Endometrial microvascular endothelial cells (primary cell): Measurements from ENCODE around the gene NDE1. TPM values are rescaled to one million over a fixed set of nuclear protein-coding genes. Genes with fewer than 3 reads are reported as not detected.
"Not testable (repeated sequence)": the region's sequence is repeated elsewhere in the genome, so short reads cannot be mapped to it uniquely, and the experiment has no call there.

Experiments used
- in situ Hi-C: cut with HindIII; loops from 2 replicates; pipeline ENCODE4 v1.10.0; 2017; ENCODE audit warnings: low sequenced_read_pairs, low pct_unique_long_range_greater_than_20kb; ENCODE audit errors: inconsistent ontology term
- total RNA-seq: library from RNA; depleted of rRNA; stranded (reverse); fragments of >200 nt; gene quantifications from one replicate; pipeline ENCODE4 v1.2.3, GENCODE V29; 2015; ENCODE audit errors: inconsistent ontology term

Gene NDE1
- total RNA-seq, 1 donor from 2014 or later, result 57.4 TPM

- in situ Hi-C loops, result no loop called here
Measured at GRCh38 chr16:15677447-15677846, 27.4 kb downstream of the NDE1 start.

DNA sequence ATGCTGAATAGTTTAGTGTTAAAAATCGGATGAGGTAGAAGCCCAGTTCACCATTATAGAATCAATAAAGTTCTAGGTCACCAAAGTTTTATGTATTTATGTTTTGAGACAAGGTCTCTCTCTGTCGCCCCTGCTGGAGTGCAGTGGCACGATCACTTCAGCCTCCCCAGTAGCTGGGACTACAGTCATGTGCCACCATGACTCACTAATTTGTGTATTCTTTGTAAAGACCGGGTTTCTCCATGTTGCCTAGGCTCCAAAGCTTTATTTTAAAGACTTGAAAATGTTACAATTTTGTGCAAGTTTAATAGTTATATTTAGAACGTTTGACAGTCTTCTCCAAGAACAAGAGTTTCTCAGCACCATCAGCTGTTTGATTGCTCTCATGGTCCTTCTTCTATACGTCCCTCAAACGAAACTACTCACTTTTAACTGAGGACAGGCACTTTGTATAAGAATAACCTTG lies 32.1 kb downstream of the NDE1 start:
- in situ Hi-C loops, result no loop called here

GRCh38 chr16:15686287-15686686 lies 36.2 kb downstream of the NDE1 start:
- in situ Hi-C loops, result no loop called here

- in situ Hi-C loops, result no loop called here
Measured at GRCh38 chr16:15689290-15689689, 39.2 kb downstream of the NDE1 start.

DNA sequence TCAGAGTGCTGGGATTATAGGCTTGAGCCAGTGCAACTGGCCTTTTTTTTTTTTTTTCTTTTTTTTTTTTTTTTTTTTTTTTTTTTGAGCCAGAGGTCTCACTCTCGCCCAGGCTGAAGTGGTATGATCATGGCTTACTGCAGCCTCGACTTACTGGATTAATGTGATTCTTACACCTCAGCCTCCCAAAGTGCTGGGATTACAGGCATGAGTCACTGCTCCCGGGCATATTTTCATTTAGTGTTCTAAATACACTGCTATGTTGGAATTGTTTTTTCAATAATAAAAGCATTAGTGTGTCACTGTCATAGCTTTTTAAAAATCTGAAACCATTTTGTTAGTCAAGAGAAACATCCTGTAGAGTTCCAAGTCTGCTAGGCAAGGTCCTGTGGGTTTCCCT lies 40.3 kb downstream of the NDE1 start:
- in situ Hi-C loops, result no loop called here

DNA sequence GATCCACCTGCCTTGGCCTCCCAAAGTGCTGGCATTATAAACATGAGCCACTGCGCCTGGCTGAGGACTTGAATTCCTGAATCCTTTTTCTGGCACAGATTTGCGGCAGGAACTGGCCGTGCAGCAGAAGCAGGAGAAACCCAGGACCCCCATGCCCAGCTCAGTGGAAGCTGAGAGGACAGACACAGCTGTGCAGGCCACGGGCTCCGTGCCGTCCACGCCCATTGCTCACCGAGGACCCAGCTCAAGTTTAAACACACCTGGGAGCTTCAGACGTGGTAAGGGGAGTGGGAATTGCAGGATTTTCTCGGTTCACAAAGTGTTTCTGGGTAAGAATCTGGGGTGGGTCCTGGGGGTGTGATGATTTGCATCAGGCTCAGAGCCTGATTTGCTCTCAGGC lies 41.0 kb downstream of the NDE1 start:
- in situ Hi-C loops, result no loop called here

DNA sequence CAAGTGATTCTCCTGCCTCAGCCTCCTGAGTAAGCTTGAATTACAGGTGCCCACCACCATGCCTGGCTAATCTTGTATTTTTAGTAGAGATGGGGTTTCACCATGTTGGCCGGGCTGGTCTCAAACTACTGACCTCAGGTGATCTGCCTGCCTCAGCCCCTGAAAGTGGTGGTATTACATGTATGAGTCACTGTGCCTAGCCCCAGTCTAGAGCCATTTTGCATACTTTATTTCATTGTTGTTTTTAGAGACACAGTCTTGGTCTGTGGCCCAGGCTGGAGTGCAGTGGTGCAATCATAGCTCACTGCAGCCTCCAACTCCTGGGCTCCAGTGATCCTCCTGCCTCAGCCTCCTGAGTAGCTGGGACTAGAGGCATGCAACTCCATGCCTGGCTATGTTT lies 42.5 kb downstream of the NDE1 start:
- in situ Hi-C loops, result not testable (repeated sequence)

DNA sequence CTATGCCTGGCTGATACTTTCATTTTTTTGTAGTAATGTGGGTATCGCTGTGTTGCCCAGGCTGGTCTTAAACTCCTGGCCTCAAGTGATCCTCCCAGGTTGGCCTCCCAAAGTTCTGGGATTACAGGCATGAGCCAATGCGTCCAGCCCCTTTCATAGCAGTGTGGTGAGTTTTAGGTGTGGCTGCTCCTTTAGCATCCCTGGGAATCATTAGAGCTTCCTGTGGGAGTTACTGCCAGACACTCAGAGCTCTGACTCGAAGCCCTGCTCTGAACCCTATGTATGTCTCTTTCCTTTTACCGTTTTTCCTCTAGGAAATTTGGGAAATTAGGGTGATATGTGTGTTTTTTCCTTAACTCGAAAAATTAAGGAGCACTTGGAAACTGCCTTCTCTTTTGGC lies 44.5 kb downstream of the NDE1 start:
- in situ Hi-C loops, result no loop called here

DNA sequence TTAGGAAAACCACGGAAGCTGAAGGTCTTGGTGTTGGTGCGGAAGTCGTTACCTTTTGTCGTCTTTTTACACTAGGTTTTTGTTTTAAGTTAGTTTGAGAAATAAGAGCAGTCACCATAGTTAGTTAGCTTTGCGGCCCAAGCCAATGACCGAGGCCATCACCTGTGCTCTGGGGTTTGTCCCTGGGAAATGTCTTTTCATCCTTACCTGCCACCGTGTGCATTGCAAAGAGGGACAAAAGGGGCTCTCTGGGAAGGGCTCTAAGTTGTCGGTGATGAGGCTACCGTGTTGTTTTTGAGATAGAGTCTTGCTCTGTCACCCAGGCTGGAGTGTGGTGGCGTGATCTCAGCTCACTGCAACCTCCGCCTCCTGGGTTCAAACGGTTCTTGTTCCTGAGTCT lies 49.8 kb downstream of the NDE1 start:
- in situ Hi-C loops, result no loop called here

GRCh38 chr16:15701367-15701766 lies 51.3 kb downstream of the NDE1 start:
- in situ Hi-C loops, result no loop called here

GRCh38 chr16:15701975-15702970 lies 52.2 kb downstream of the NDE1 start:
- in situ Hi-C loops, result no loop called here

DNA sequence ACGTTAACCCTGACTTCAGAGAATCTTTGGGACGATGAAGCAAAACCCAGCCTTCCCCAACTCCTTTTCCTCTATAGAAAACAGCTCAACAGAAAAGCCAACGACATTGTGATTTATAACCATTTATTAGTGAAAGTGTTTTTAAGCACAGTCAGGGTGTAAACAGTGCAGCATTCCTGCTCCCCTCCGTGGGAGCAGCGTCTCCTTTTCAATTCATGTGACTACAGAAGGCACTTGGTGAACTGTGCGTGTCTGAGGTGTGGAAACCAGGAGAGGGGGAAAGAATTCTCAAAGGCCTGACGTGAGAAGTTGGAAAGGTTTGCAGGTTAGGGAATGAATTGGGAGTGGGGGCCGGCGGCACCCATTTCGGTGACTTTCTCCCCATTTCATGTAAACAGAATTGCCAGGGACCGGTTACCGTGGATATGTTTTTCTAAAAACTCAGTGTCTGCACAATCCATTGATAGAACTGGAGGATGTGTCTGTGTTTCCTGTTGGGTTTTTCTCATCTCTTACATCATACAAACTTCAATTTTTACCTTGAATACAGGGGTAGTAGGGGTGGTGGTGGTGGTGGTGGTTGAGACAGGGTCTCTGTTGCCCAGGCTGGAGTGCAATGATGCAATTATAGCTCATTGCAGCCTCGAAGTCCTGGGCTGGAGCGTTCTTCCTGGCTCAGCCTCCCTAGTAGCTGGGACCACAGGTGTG lies 53.1 kb downstream of the NDE1 start:
- in situ Hi-C loops, result no loop called here

- in situ Hi-C loops, result no loop called here
Measured at GRCh38 chr16:15704545-15704987, 54.5 kb downstream of the NDE1 start.

DNA sequence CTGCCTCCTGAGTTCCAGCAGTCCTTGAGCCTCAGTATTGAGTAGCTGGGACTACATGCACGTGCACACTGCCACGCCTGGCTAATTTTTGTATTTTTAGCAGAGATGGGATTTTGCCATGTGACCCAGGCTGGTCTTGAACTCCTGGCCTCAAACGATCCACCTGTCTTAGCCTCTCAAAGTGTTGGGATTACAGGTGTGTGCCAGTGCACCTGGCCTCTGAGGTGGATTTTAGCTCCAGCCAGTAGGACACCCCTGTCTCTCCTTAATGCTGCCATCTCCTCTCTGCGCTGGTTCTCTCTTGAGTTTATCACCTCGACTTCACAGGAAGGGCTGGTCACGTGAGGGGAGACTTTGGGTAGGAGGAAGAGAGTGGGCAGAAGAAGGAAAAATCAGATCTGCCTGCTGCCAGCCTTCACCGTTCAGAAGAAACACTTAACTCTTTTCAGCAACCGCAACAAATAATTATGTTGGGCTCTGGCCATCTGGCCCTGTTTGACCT lies 55.1 kb downstream of the NDE1 start:
- in situ Hi-C loops, result no loop called here

DNA sequence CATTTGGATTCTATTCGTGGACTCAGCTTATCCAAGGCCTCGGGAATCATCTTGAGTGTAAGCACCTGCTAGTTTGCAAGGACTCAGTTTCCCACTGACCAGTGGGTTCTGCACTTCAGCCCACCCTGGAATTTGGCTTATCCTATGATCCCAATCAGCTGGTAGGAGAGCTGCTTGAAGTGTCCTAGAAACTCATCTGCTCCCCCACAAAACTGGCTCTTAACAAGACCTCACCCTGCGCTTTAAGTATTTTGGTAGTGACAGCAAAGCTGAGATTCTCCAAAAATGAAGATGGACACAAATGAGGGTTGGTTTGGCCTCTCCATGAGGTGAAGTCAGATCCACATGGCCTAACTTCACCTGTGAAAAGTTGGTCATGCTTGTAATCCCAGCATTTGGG lies 57.3 kb downstream of the NDE1 start:
- in situ Hi-C loops, result no loop called here

DNA sequence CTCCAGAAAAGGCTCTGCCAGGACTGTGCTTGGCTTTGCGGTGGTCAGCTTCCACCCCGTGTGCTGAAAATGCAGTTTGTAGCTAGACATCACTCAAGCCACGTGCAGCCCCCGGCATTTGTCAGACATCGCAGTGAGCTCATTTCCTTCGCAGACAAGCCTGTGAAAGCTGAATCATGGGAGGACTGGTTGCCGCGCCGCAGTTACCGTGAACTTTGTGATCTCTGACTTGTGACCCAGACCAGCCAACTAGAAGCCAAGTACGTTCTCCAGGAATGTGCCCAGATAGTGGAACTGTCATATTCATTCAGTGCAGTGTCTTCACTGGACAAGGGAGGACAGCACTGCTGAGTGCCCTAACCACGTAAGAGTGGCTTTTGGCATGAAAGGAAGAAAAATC lies 58.1 kb downstream of the NDE1 start:
- in situ Hi-C loops, result no loop called here

GRCh38 chr16:15708997-15709396 lies 59.0 kb downstream of the NDE1 start:
- in situ Hi-C loops, result no loop called here

GRCh38 chr16:15714393-15715172 lies 64.5 kb downstream of the NDE1 start:
- in situ Hi-C loops, result no loop called here

- in situ Hi-C loops, result no loop called here
Measured at GRCh38 chr16:15715221-15715620, 65.2 kb downstream of the NDE1 start.
